GM19025 (cell line): ENCODE measurements around the gene GNG8.
A peak's percentile ranks its signal among the peaks of the same experiment; 100 is the strongest.
"Not testable (repeated sequence)": the region's sequence is repeated elsewhere in the genome, so short reads cannot be mapped to it uniquely, and the experiment has no call there.

Experiments used
- ATAC-seq: cut with Tn5 transposase; IDR thresholded peaks from one replicate; pipeline ENCODE4 v1.9.1; 2021; ENCODE audit warnings: mild to moderate bottlenecking, low read depth, moderate library complexity; ENCODE audit not compliant: unreplicated experiment

The GNG8 gene

DNA sequence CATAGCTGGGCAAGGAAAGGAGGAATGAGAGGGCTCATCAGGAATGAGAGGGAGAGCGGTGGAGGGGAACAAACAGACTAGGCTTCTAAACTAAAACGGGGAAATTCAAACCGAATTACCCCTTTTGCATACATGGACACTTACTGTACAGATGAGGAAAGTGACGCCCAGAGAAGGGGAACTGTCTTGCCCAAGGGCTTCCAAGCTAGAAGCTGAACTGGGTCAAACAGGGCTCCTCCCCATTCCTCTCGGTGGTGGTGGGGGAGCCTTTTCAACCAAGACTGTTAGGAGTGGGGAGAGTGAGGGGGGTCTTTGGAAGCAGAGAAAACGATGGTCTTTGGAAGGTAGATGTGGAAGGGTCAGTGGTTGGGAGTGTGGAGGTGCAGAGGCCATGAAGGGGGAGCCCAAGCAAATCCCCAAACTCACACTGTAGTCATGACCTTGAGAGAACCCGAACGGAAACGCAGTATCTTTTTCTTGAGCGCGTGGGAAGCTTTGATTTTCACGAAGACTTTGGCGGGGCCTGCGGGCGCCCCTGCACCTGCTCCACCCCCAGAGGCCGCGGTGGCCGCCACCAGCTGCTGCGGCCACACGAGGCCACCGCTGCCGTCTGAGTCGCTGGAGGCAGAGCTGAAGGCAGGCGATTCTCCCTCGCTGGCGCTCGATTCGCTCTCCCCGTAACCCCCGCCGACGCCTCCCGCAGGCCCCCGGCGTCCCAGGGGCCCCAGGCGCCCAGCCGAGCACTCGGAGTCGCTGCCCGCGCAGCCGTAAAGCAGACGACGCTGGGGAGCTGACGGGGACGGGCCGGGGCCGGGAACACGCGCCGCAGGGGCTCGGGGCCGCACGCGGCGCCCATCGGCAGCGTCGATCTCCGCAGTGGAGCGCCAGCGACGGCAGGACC, 12.3 kb upstream of the GNG8 start:
- no peak for ATAC-seq

- ATAC-seq: no peak
These were observed 10.4 kb upstream of the GNG8 start for GRCh38 chr19:46646402-46646801.

- no peak for ATAC-seq
These were observed 8.7 kb upstream of the GNG8 start for GRCh38 chr19:46644720-46645119.

DNA sequence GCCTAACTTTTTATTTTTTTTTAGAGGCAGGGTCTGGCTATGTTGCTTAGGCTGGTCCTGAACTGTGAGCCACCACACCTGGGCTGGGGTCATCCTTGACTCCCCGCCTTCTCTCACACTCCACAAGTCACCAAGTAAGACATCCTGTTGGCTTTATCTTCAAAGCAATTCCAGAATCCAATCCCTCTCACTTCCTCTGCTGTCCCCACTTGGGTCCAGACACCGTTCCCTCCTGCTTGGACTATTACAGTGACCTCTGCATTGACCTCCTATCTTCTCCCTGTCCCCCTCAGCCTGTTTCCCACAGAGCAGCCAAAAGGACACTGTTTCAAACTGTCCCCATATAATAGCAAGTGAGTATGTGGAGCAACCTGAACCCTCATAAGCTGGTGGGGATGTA, 4.7 kb upstream of the GNG8 start:
- ATAC-seq: no peak

- no peak for ATAC-seq
These were observed 3.6 kb upstream of the GNG8 start for GRCh38 chr19:46639358-46640182.

- ATAC-seq: no peak
These were observed 1.2 kb upstream of the GNG8 start for GRCh38 chr19:46637224-46637623.

- ATAC-seq: no peak
These were observed 1.3 kb downstream of the GNG8 start for GRCh38 chr19:46634656-46635218.

DNA sequence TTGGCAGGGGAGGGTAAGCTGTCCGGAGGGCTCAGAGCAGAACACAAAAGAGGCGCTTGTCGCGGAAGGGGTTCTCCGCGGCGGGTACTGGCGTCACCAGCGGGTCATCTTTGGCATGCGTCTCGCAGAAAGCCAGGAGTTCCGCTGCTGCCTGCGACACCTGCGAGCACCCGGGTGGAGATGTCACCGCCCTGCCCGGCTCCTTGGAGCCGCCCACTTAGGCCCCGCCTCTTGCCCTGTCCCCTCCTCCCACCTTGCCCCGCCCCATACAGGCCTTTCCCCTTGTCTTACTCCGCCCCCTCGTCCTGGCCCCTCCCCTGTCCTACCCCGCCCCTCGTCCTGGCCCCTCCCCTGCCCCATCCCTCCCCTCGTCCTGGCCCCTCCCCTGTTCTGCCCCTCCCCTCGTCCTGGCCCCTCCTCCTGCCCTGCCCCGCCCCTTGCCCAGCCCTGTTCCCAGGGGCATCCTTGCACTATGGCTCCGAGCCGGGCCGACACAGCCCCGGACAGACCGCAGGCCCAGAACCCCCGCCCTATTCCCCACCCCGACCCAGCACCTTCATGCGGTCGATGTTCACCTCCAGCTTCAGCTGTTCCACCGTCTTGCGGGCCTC, 1.9 kb downstream of the GNG8 start:
- ATAC-seq: peak; percentile 42

- no peak for ATAC-seq
These were observed 2.9 kb downstream of the GNG8 start for GRCh38 chr19:46633130-46633529.

DNA sequence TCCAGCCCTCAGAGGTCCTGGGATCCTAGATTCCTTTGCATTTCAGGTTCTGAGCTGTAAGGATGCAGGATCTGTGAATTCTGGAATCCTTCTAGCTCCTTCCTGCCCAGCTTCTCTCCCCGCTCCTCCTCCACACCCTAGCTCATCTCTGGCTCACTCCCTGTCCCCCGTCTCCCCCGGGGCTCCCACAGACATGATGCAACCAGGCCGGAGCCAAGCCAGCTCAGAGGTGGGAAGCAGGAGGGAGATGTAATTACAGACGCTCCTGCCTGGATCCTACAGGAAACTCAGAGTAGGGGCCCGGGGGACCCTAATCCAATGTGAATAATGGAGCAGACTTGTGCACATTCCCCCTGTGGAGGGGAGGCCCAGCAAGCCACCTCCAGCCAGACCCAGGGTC, 4.5 kb downstream of the GNG8 start:
- no peak for ATAC-seq

GRCh38 chr19:46630586-46631205, 5.3 kb downstream of the GNG8 start:
- ATAC-seq: no peak

- ATAC-seq: no peak
These were observed 6.4 kb downstream of the GNG8 start for GRCh38 chr19:46629546-46630025.

DNA sequence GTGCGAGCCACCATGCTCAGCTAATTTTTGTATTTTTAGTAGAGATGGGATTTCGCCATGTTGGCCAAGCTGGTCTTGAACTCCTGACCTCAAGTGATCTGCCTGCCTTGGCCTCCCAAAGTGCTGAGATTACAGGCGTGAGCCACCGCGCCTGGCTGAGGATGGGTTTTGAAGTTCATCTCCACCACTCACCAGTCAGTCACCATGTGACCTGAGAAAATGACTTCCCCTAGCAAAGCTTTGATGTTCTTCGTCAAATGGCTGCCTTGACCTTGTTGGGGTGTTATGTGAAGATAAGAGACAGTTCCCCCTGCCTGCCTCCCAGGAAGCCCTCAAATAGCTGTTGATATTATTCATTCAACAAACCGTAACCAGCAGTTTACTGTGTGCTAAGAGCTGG, 7.0 kb downstream of the GNG8 start:
- not testable (repeated sequence) for ATAC-seq

DNA sequence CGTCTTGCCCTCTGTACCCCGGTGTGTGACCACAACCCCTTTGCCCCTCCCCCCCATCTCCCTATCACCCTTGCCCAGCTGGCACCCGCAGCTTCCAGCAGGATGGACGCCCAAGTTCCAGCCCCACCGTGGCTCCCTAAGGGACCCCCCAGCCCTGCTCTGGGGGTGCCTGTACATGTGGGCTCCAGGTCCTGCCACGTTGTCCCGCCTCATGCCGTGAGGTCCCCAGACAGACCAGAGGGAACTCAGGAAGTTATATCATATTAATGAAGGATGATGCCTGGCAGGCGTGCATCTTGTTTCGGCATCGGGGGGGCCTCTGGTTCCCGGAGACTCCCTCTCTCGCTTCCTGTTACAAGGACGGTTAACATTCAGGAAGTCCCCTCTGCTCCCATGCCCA, 9.6 kb downstream of the GNG8 start:
- no peak for ATAC-seq

- ATAC-seq: no peak
These were observed 10.3 kb downstream of the GNG8 start for GRCh38 chr19:46625731-46626130.

- no peak for ATAC-seq
These were observed 10.9 kb downstream of the GNG8 start, which contains the start of gene PTGIR for GRCh38 chr19:46624958-46625661. Gene PTGIR (minus strand): TSS chr19:46625089. CDS start chr19:46624225, 864 bp downstream.

DNA sequence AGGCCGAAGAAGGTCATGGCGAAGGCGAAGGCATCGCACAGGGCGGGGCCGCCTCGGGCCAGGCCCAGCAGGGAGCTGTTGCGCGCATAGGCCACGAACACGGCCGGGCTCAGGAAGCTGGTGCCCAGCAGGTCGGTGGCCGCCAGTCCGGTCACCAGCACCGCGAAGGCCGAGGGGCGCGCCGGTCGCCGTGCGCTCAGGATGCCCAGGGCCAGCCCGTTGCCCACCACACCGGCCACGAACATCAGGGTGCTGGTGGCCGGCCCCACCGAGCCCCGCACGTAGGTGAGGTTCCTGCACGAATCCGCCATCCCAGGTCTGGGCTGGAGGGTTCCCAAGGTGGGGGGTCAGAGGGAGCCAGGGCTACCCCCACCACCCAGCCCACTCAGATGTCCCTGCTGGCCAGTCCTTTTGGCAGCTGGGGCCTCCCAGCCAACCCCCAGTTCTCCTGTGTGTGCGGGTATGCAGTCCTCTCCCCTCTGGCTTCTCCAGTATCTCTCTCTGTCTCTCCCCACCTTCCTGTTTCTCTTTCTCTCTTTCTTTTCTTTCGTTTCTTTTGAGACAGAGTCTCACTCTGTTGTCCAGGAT, 12.0 kb downstream of the GNG8 start:
- no peak for ATAC-seq

- no peak for ATAC-seq
These were observed 13.9 kb downstream of the GNG8 start for GRCh38 chr19:46622118-46622446.
